GM12878 (cell line): ENCODE data around the gene RALGAPA2. TPM values are rescaled to one million over a fixed set of nuclear protein-coding genes. Genes with fewer than 3 reads are reported as not detected.

Experiments
- ATAC-seq: fragments of 200-7000 bp; cut with Tn5 transposase; 3 replicates; pipeline ENCODE4 v1.9.1; 2020; ENCODE audit warnings: mild to moderate bottlenecking, moderate library complexity
- BruUV-seq: library from RNA; stranded (reverse); fragments of 400-500 nt; replicated peaks from 2 replicates; lab custom pipeline; 2021; lab: Mats Ljungman, UMichigan
- CTCF ChIA-PET: fragments of 300-600 bp; sonication (Branson Sonifier 250); formaldehyde crosslinking; extraction: SDS; loops from one replicate; lab custom pipeline; 2021; ENCODE audit warnings: inconsistent platforms; lab: Yijun Ruan, JAX
- POLR2A ChIA-PET: fragments of 350-600 bp; formaldehyde crosslinking; extraction: SDS; loops from one replicate; lab custom pipeline; 2021; ENCODE audit warnings: inconsistent platforms; lab: Charles Lee
- RAD21 ChIA-PET: fragments of 300-600 bp; sonication (Branson Sonifier 250); formaldehyde crosslinking; loops from one replicate; lab custom pipeline; 2023; ENCODE audit warnings: antibody characterized with exemption; ENCODE audit not compliant: unreplicated experiment; lab: Charles Lee
- SMC1A ChIA-PET: fragments of 300-600 bp; sonication (Branson Sonifier 250); formaldehyde crosslinking; loops from one replicate; lab custom pipeline; 2023; ENCODE audit not compliant: unreplicated experiment, uncharacterized antibody; lab: Charles Lee
- DNase-seq: peaks from one replicate; pipeline ENCODE4 v3.0.0-alpha.2; 2011; ENCODE audit warnings: low read depth, low spot score
- FAIRE-seq: peaks from 3 replicates; lab custom pipeline; 2011; peaks lifted over from hg19 to GRCh38; lab: Jason Lieb, UNC
- H2AFZ ChIP-seq: 2 replicates; pipeline ENCODE4 v1.6.0; 2011; ENCODE audit warnings: low read depth, low read length, control low read depth; ENCODE audit not compliant: control insufficient read depth
- H3K27ac ChIP-seq: 2 replicates; pipeline ENCODE4 v1.5.1; 2011; ENCODE audit warnings: control low read depth; ENCODE audit not compliant: control insufficient read depth, insufficient read depth
- H3K27me3 ChIP-seq, 2 experiments: replicated peaks in 1 of 2; 2 replicates each; pipeline versions ENCODE4 v1.6.0 to v1.6.1; 2011; ENCODE audit warnings: low read length in 1 of 2; ENCODE audit not compliant: control insufficient read depth in 2 of 2, insufficient read depth in 2 of 2
- H3K36me3 ChIP-seq, 2 experiments: 2 replicates each; pipeline ENCODE4 v1.5.1; 2011; ENCODE audit warnings: low read length in 1 of 2; ENCODE audit not compliant: control insufficient read depth in 2 of 2, insufficient read depth in 2 of 2
- H3K4me1 ChIP-seq: 2 replicates; pipeline ENCODE4 v1.6.1; 2011; ENCODE audit warnings: mild to moderate bottlenecking, low read length, moderate library complexity, mixed read lengths; ENCODE audit not compliant: control insufficient read depth, insufficient read depth
- H3K4me2 ChIP-seq: 2 replicates; pipeline ENCODE4 v1.6.0; 2011; ENCODE audit warnings: control low read depth; ENCODE audit not compliant: control insufficient read depth, insufficient read depth
- H3K4me3 ChIP-seq: fragments of 200-600 bp; sonication (generic); 2 replicates; pipeline ENCODE4 v1.5.1; 2016
- H3K79me2 ChIP-seq: 2 replicates; pipeline ENCODE4 v1.6.0; 2011; ENCODE audit warnings: low read length; ENCODE audit not compliant: control insufficient read depth, insufficient read depth
- H3K9ac ChIP-seq: 2 replicates; pipeline ENCODE4 v1.8.0; 2011; ENCODE audit warnings: low read length, control low read depth, mixed read lengths; ENCODE audit not compliant: control insufficient read depth, insufficient read depth
- H3K9me3 ChIP-seq: replicated peaks from 3 replicates; pipeline ENCODE4 v1.5.1; 2011; ENCODE audit warnings: mild to moderate bottlenecking, low read length; ENCODE audit not compliant: control insufficient read depth, insufficient read depth
- H4K20me1 ChIP-seq: 2 replicates; pipeline ENCODE4 v1.6.0; 2011; ENCODE audit not compliant: control insufficient read depth, insufficient read depth
- BMI1 ChIP-seq: fragments of 450-650 bp; IDR thresholded peaks from 2 replicates; pipeline ENCODE4 v1.6.1; 2016; ENCODE audit warnings: mild to moderate bottlenecking, moderate library complexity, borderline replicate concordance
- CTCF ChIP-seq, 3 experiments: IDR thresholded peaks in 2 of 3; conservative IDR thresholded peaks in 1 of 3; 2 replicates each; pipeline ENCODE4 v1.5.1; 2011; ENCODE audit warnings: low read depth in 3 of 3, low read length in 3 of 3, mild to moderate bottlenecking in 3 of 3, control low read depth in 2 of 3, moderate library complexity in 2 of 3, inconsistent platforms in 1 of 3, mixed read lengths in 1 of 3; ENCODE audit not compliant: control insufficient read depth in 2 of 3, insufficient read depth in 1 of 3; ENCODE audit errors: extremely low read depth in 1 of 3
- ETV6 ChIP-seq, 2 experiments: fragments of 450-650 bp in 1 of 2; IDR thresholded peaks in 1 of 2; conservative IDR thresholded peaks in 1 of 2; 2 replicates each; pipeline ENCODE4 v1.6.1; 2014; ENCODE audit warnings: antibody characterized with exemption in 1 of 2, borderline replicate concordance in 1 of 2, low read depth in 1 of 2, mild to moderate bottlenecking in 1 of 2, moderate library complexity in 1 of 2
- GABPA ChIP-seq: IDR thresholded peaks from 2 replicates; pipeline ENCODE4 v1.6.1; 2014; ENCODE audit warnings: antibody characterized with exemption, low read depth, mild to moderate bottlenecking, inconsistent platforms
- KAT2A ChIP-seq: conservative IDR thresholded peaks from 2 replicates; pipeline ENCODE4 v1.6.1; 2011; ENCODE audit warnings: low read depth, low read length; ENCODE audit not compliant: control insufficient read depth
- LARP7 ChIP-seq: fragments of 450-650 bp; IDR thresholded peaks from 2 replicates; pipeline ENCODE4 v1.6.1; 2017; ENCODE audit warnings: mild to moderate bottlenecking
- NFIC ChIP-seq: IDR thresholded peaks from 2 replicates; pipeline ENCODE4 v1.6.1; 2012; ENCODE audit warnings: low read depth, mild to moderate bottlenecking, inconsistent platforms, low read length, moderate library complexity
- SIX5 ChIP-seq: IDR thresholded peaks from 2 replicates; pipeline ENCODE4 v1.6.1; 2011; ENCODE audit warnings: mild to moderate bottlenecking, low read depth, low read length, moderate library complexity; ENCODE audit not compliant: severe bottlenecking
- SMC3 ChIP-seq: IDR thresholded peaks from 2 replicates; pipeline ENCODE4 v1.6.1; 2011; ENCODE audit warnings: low read length, improper control_type of control experiment, borderline replicate concordance
- TARDBP ChIP-seq: IDR thresholded peaks from 2 replicates; pipeline ENCODE4 v1.6.1; 2016; ENCODE audit warnings: borderline replicate concordance
- ZNF274 ChIP-seq: IDR thresholded peaks from one replicate; pipeline ENCODE4 v1.8.0; 2011; ENCODE audit not compliant: insufficient read length, insufficient read depth
- ZZZ3 ChIP-seq: IDR thresholded peaks from 2 replicates; pipeline ENCODE4 v1.6.1; 2011; ENCODE audit warnings: low read depth; ENCODE audit not compliant: control insufficient read depth, insufficient read length
- WGBS: methylation state at CpG from one replicate; pipeline ENCODE4 v1.1.6; 2016; ENCODE audit warnings: low lambda C conversion rate; ENCODE audit not compliant: insufficient replicate concordance, insufficient coverage; ENCODE audit errors: missing lambda C conversion rate; 5-methylcytosine and 5-hydroxymethylcytosine counted together
- in situ Hi-C: fragments of 300-500 bp; cut with MboI; formaldehyde crosslinking; loops from 9 replicates; pipeline ENCODE4 v1.14.3; 2018; ENCODE audit warnings: mixed read lengths
- intact Hi-C: fragments of 100-400 bp; cut with micrococcal nuclease; formaldehyde crosslinking; loops from one replicate; pipeline ENCODE4 v1.14.2; 2022; ENCODE audit not compliant: unreplicated experiment
- polyA plus RNA-seq, 11 experiments: library from polyadenylated mRNA; depleted of rRNA in 4 of 11; unstranded in 6 of 11; stranded (reverse) in 5 of 11; fragments of >200 nt; fragmentation: Nextera tagmentation in 4 of 11; fragmentation: Illumina TruSeq in 1 of 11; extraction: Ambion mirVana in 4 of 11; extraction: Trizol in 1 of 11; gene quantifications; 1 replicate in 1 of 11; 2 replicates in 10 of 11; pipeline versions ENCODE4 v1.2.1 to v1.2.3, GENCODE V29; 2011 to 2016; ENCODE audit warnings: inconsistent platforms in 2 of 11, missing spikeins in 2 of 11, low read depth in 1 of 11
- total RNA-seq, 4 experiments: library from RNA; depleted of rRNA in 3 of 4; stranded (reverse); fragments of >200 nt in 3 of 4; fragmentation: Illumina TruSeq in 1 of 4; extraction: Trizol in 1 of 4; gene quantifications; 2 replicates each; pipeline versions ENCODE4 v1.2.1 to v1.2.3, GENCODE V29; 2013 to 2021
- TF ChIP-seq, protein P1 (sequence below): fragments of 450-650 bp; IDR thresholded peaks from 2 replicates; pipeline ENCODE4 v1.6.1; 2017; ENCODE audit warnings: mild to moderate bottlenecking

Gene RALGAPA2
- total and polyA plus RNA-seq, 10 of the 15 experiments (the other 5 are each of a cell fraction or from before 2014, with no cell fraction given): 2.9 to 29.4 (median 19.6) TPM

DNA sequence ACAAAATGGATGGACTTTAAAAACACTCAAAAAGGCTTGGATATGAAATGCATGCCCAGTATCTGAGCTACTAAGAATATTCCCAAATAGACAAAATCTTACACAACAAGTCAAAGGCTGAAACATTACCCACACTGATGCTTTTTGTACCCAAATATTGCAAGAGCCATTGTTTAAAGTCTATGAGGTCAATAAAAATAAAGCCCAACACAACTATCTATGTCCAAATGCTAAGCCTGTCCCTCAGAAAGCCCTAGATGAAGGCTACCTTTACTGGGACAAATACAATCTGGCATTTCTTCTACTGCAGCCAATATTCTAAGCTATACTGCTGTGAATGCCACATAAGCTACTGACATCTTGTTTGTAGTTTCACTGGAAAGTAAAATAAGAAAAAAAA, 54.3 kb downstream of the RALGAPA2 start:
- TF ChIP-seq ZZZ3 (no peak), CTCF (IDR thresholded peaks at IDR 0.05 in 2 of 3, conservative IDR thresholded peaks at IDR 0.05 in 1 of 3; ENCODE audit: control insufficient read depth in 2 of 3, extremely low read depth in 1 of 3, insufficient read depth in 1 of 3, low read depth in 3 of 3, low read length in 3 of 3) (no peak)
- H3K4me1 ChIP-seq: no peaks in the 10 kb centered on the region
- H4K20me1 ChIP-seq: no peaks in the 10 kb centered on the region
- no peaks in the 10 kb centered on the region for H3K27me3 ChIP-seq
- POLR2A ChIA-PET: no interaction called here
- no TSS peak for BruUV-seq
- H3K79me2 ChIP-seq: no peaks in the 10 kb centered on the region
- no peaks in the 10 kb centered on the region for H3K9me3 ChIP-seq
- no peak overlapping the region for H2AFZ ChIP-seq
- DNase-seq: no peak
- intact Hi-C loops (no loop called here), in situ Hi-C loops (no loop called here)
- no peak for FAIRE-seq
- no peak overlapping the region for H3K9ac ChIP-seq
- SMC1A ChIA-PET: interaction anchor here (0.6 to 2.2 kb wide), 8 partner anchors 10 to 166 kb away, joined by 3 to 8 read pairs (median 3); no protein-coding TSS in a partner anchor
- no peak overlapping the region for H3K4me2 ChIP-seq
- no peak overlapping the region for H3K27ac ChIP-seq
- RAD21 ChIA-PET: interaction anchor here (1.4 kb wide), 1 partner anchor 11 kb away, joined by 3 read pairs; no protein-coding TSS in a partner anchor
- no peak overlapping the region for H3K4me3 ChIP-seq
- CTCF ChIA-PET: interaction anchor here (0.6 to 6.9 kb wide), 7 partner anchors 8 to 202 kb away, joined by 3 to 113 read pairs (median 4); no protein-coding TSS in a partner anchor
- ATAC-seq: no peak
- peaks cover 0 to 4% of the 10 kb centered on the region in 2 experiments; a peak in 1 of 4 replicates for H3K36me3 ChIP-seq

GRCh38 chr20:20657092-20657491, 55.4 kb downstream of the RALGAPA2 start:
- H2AFZ ChIP-seq: no peak overlapping the region
- DNase-seq (no peak), ATAC-seq (no peak), FAIRE-seq (no peak)
- no peaks in the 10 kb centered on the region for H3K27me3 ChIP-seq
- H3K4me2 ChIP-seq: no peak overlapping the region
- ChIA-PET POLR2A (no interaction called here), SMC1A (interaction anchor here (1.3 to 2.2 kb wide), 7 partner anchors 8 to 167 kb away, joined by 3 to 8 read pairs (median 5); no protein-coding TSS in a partner anchor), RAD21 (interaction anchor here (2.3 kb wide), 1 partner anchor 11 kb away, joined by 7 read pairs; no protein-coding TSS in a partner anchor), CTCF (interaction anchor here (1.1 to 2.5 kb wide), 5 partner anchors 9 to 169 kb away, joined by 3 to 13 read pairs (median 10); no protein-coding TSS in a partner anchor)
- no peaks in the 10 kb centered on the region for H4K20me1 ChIP-seq
- in situ Hi-C loops: no loop called here
- peaks cover 0 to 4% of the 10 kb centered on the region in 2 experiments; a peak in 1 of 4 replicates for H3K36me3 ChIP-seq
- H3K4me3 ChIP-seq: no peak overlapping the region
- no peaks in the 10 kb centered on the region for H3K9me3 ChIP-seq
- WGBS: 75% methylated on average over 6 of the region's 6 CpGs
- intact Hi-C loops: no loop called here
- H3K9ac ChIP-seq: no peak overlapping the region
- H3K4me1 ChIP-seq: no peaks in the 10 kb centered on the region
- H3K27ac ChIP-seq: no peak overlapping the region
- H3K79me2 ChIP-seq: no peaks in the 10 kb centered on the region
- no TSS peak for BruUV-seq
- TF ChIP-seq LARP7: no peak
- TF ChIP-seq TARDBP: no peak
- no peak for TF ChIP-seq NFIC
- TF ChIP-seq ZNF274: no peak
- TF ChIP-seq KAT2A: no peak
- no peak for TF ChIP-seq GABPA
- no peak for TF ChIP-seq SIX5
- TF ChIP-seq, protein P1, sequence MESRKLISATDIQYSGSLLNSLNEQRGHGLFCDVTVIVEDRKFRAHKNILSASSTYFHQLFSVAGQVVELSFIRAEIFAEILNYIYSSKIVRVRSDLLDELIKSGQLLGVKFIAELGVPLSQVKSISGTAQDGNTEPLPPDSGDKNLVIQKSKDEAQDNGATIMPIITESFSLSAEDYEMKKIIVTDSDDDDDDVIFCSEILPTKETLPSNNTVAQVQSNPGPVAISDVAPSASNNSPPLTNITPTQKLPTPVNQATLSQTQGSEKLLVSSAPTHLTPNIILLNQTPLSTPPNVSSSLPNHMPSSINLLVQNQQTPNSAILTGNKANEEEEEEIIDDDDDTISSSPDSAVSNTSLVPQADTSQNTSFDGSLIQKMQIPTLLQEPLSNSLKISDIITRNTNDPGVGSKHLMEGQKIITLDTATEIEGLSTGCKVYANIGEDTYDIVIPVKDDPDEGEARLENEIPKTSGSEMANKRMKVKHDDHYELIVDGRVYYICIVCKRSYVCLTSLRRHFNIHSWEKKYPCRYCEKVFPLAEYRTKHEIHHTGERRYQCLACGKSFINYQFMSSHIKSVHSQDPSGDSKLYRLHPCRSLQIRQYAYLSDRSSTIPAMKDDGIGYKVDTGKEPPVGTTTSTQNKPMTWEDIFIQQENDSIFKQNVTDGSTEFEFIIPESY: no peak
- TF ChIP-seq ETV6 (conservative IDR thresholded peaks at IDR 0.05 in 1 of 2, IDR thresholded peaks at IDR 0.05 in 1 of 2; ENCODE audit: borderline replicate concordance in 1 of 2, low read depth in 1 of 2): no peak
- TF ChIP-seq BMI1: no peak
- no peak for TF ChIP-seq SMC3
